ENCODE data around the gene KDM3A.
A peak's percentile ranks its signal among the peaks of the same experiment; 100 is the strongest.

The KDM3A gene

DNA sequence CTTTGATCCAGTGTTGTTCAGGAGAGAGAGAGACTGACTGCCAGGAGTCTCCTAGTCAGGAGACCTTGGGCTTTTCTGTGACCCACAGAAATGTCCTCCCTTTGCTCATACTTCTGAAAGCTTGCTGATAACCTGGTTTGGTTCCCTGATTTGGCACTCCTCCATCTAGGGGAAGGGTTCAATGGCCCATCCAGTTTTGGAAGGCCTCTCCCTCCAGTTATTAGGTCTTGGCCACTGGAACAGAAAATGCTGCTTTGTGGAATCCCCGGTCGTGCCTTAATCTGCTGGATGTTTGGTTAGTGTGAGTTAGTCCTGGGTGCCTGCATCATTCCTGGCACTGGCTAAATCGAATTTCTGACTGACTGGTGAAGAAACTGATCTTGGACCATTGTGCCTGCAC, 35.7 kb downstream of the KDM3A start:
- no peaks in the 10 kb centered on the region for H3K27me3 Mint-ChIP-seq (ENCODE audit: low read depth)

DNA sequence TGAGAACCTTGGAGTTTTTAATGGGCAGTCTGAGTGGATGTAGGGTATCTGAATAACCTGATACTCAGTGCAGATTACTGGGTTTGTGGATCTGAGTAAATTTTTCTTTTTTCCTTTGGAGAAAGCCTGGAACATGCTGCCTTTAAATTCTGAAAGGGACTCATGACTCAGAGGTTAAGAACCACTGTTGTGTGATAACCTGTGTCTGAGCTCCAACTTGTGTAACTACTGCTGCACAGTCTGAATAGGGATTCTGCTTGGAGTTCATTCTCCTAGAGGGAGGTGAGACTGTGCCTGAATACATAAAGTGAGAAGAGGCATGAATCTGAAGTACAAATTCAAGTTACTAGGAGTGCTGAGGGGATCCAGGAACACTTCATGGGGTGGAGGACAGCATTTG, 36.2 kb downstream of the KDM3A start:
- Mint-ChIP-seq H3K36me3 (ENCODE audit: low read depth) (peaks cover 76% of the 10 kb centered on the region), H3K27me3 (ENCODE audit: low read depth) (no peaks in the 10 kb centered on the region), H3K27ac (peak overlapping the region in 1 of 3 experiments; percentile 55), H3K4me1 (peaks cover 4% of the 10 kb centered on the region), H3K9me3 (no peaks in the 10 kb centered on the region), H3K4me3 (no peak overlapping the region)
- no peak for TF ChIP-seq CTCF (IDR thresholded peaks at IDR 0.05; ENCODE audit: unreplicated experiment in 3 of 3)

More for the DNA sequence above, 35.7 kb downstream of the KDM3A start:
- Mint-ChIP-seq H3K27ac (no peak overlapping the region), H3K4me1 (peaks cover 4% of the 10 kb centered on the region), H3K36me3 (ENCODE audit: low read depth) (peaks cover 75% of the 10 kb centered on the region), H3K4me3 (no peak overlapping the region), H3K9me3 (no peaks in the 10 kb centered on the region)
- no peak for TF ChIP-seq CTCF (IDR thresholded peaks at IDR 0.05; ENCODE audit: unreplicated experiment in 3 of 3)

DNA sequence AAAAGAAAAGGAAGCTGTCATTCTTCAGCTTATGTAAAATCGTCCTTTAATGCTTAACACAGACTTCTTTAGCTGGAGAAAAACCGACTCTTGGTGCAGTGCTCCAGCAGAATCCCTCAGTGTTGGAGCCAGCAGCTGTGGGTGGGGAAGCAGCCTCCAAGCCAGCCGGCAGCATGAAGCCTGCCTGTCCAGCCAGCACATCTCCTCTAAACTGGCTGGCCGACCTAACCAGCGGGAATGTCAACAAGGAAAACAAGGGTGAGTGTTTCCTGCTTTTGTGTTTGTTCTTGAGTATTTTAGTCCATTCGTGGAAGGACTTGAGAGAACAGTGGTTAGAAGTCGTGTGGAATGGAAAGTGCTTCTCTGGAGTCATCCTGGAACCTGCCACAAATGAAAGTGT, 38.9 kb downstream of the KDM3A start:
- Mint-ChIP-seq H3K4me3 (no peak overlapping the region), H3K27ac (peak overlapping the region in 1 of 3 experiments; percentile 30), H3K27me3 (ENCODE audit: low read depth) (no peaks in the 10 kb centered on the region), H3K9me3 (no peaks in the 10 kb centered on the region), H3K4me1 (peaks cover 8% of the 10 kb centered on the region), H3K36me3 (ENCODE audit: low read depth) (peaks cover 84% of the 10 kb centered on the region)
- TF ChIP-seq CTCF (IDR thresholded peaks at IDR 0.05; ENCODE audit: unreplicated experiment in 3 of 3): no peak

GRCh38 chr2:86482034-86482433, 40.9 kb downstream of the KDM3A start:
- Mint-ChIP-seq H3K27ac (no peak overlapping the region), H3K36me3 (ENCODE audit: low read depth) (peaks cover 90% of the 10 kb centered on the region), H3K27me3 (ENCODE audit: low read depth) (no peaks in the 10 kb centered on the region), H3K4me1 (peaks cover 8% of the 10 kb centered on the region), H3K9me3 (no peaks in the 10 kb centered on the region), H3K4me3 (no peak overlapping the region)
- no peak for TF ChIP-seq CTCF (IDR thresholded peaks at IDR 0.05; ENCODE audit: unreplicated experiment in 3 of 3)

DNA sequence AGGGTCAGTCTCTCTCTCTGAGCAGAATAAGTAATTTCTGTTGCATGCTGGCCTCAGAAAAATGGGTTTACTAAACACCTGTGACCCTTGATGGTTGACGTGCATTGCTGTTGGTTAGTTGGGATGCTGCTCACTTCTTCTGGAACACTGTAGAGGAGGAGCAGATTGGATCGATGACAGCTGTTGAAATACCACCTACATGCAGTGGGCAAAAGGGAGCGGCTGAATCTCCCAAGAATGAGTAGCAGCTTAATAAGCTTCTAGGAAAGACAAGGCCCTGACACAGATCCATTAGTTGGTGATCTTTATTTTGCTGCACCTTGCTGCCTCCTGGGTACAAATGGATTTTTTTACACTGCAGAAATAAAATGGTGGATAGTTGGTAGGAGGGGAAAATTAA, 43.2 kb downstream of the KDM3A start:
- H3K27me3 Mint-ChIP-seq (ENCODE audit: low read depth): no peaks in the 10 kb centered on the region

More for the DNA sequence above, 43.2 kb downstream of the KDM3A start:
- TF ChIP-seq CTCF (IDR thresholded peaks at IDR 0.05; ENCODE audit: unreplicated experiment in 3 of 3): no peak
- Mint-ChIP-seq H3K9me3 (no peaks in the 10 kb centered on the region), H3K4me1 (peaks cover 13% of the 10 kb centered on the region), H3K27ac (no peak overlapping the region), H3K36me3 (ENCODE audit: low read depth) (peaks cover 93% of the 10 kb centered on the region), H3K4me3 (no peak overlapping the region)

Measured in nephron (organoid).